ENCODE results near the gene NOC4L. TPM values are rescaled to one million over a fixed set of nuclear protein-coding genes. Genes with fewer than 3 reads are reported as not detected.

NOC4L gene
- total RNA-seq, 1 donor, result 3.3 TPM

DNA sequence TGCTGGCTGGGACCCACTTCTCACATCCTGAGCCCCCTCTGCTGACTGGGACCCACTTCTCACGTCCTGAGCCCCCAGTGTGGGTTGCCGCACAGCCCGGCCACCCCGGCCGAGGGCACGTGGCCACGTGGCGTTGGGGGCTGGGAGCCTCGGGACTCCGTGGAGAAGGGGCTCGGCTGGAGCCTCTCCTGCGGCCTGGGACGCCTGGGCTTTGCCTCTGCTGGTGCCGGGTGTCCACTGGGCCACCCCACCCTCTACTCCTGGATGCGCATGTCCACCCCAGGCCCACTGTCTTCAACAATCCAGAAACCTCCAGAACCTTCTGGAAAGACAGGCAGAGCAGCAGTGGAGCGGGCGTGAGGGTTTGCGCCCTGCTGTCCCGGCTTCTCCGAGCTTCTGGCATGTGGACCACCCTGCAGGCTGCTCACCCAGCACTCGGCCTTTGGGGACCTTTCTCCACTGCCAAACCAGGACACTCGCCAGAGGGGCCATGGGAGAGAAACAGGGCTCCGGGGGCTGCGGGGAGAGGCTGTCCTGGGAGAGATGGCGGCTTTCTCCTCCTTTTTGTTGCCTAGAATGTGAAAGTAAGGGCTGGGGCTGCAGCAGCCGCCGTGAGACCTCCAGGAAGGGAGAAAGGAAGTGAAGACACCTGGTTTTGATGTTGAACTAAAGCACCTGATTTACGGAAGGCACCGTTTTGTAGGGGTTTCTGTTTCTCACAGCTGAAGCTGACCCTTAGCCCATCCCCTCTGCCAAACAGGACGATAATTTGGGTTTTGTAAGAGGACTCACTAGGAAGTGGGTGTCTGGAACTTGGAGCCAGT is 30.0 kb downstream of the NOC4L start:
- H3K27me3 ChIP-seq (ENCODE audit: insufficient read depth, low read length), result no peaks in the 10 kb centered on the region
- H3K4me1 ChIP-seq (ENCODE audit: insufficient read depth, low read length), result peaks cover 10% of the 10 kb centered on the region
- H3K9me3 ChIP-seq (ENCODE audit: low read depth, low read length), result no peaks in the 10 kb centered on the region
- no peak overlapping the region for H3K4me3 ChIP-seq (ENCODE audit: low read length)

DNA sequence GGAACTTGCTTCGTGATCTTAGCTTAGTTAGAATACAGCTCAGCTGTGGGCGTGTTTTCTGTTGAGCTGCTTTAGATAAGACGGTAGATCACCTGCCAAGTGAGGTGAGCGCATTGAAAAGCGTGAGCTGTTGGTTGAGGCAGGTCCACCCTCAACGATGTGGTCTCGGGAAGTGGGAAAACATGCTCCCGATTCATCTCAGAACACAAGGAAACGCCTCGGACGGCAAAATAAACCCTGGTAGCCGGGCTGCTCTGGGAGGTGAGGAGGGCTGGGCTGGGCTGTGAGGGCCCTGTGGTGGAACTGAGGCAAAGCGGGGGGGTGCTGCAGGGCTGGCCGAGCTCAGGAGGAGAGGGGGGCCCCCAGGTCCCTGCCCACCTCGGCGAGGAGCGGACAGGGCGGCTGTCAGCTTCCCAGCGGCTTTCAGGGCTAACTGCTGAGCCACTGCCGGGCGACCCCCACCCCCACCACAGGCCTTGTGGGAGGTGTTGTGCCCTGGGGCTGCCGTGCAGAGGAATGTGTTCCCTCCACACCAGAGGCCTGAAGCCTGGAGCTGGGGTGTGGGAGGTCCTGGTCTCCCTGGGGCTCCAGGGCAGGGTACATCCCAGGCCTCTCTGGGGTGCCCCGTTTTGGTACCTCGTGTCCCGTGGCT is 30.7 kb downstream of the NOC4L start:
- Histone ChIP-seq H3K4me1 (ENCODE audit: insufficient read depth, low read length) (peaks cover 11% of the 10 kb centered on the region), H3K9me3 (ENCODE audit: low read depth, low read length) (no peaks in the 10 kb centered on the region), H3K4me3 (ENCODE audit: low read length) (no peak overlapping the region), H3K27me3 (ENCODE audit: insufficient read depth, low read length) (no peaks in the 10 kb centered on the region)

DNA sequence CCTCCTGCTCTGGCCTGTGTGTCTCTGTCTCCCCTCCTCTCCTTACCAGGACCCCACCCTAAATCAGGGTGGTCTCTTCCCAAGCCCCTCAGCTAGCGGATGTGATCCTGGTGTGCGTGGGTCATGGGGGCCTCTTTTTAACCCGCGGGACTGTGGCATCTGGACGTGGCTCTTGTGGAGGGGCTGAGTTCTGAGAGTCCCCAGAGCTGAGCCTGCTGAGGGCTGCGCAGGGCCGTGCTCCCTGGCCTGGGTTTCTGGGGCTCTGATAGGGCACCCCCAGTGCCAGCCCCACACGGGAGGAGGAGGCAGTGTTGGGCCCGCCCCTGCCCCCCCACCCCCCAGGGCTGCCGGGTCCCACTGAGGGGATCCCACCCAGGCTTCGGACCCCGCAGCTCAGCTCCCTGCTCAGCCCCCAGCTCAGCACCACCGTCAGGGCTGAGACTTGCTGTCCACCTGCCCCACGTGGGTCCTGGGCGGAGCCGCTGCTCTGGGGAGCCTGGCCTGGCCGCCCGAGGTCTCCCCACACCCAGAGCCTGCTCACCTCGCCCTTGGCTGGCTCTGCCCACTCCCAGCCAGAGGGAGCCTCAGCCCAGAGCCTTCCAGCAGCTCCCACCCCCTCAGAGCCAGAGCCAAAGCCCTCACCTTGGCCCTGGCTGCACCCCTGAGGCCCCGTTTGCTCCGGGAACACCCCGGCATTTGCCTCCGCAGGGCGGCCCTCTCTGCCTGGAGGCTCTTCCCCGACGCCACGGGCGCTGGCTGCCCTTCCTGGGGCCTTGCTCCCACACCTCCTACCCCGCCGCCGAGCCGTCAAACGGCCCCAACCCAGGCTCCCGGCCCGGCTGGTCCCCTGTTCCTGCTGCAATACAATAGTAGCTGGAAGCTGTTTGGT is 31.5 kb downstream of the NOC4L start:
- H3K4me3 ChIP-seq (ENCODE audit: low read length), result no peak overlapping the region
- H3K27me3 ChIP-seq (ENCODE audit: insufficient read depth, low read length), result no peaks in the 10 kb centered on the region
- no peaks in the 10 kb centered on the region for H3K9me3 ChIP-seq (ENCODE audit: low read depth, low read length)
- H3K4me1 ChIP-seq (ENCODE audit: insufficient read depth, low read length), result peaks cover 11% of the 10 kb centered on the region

DNA sequence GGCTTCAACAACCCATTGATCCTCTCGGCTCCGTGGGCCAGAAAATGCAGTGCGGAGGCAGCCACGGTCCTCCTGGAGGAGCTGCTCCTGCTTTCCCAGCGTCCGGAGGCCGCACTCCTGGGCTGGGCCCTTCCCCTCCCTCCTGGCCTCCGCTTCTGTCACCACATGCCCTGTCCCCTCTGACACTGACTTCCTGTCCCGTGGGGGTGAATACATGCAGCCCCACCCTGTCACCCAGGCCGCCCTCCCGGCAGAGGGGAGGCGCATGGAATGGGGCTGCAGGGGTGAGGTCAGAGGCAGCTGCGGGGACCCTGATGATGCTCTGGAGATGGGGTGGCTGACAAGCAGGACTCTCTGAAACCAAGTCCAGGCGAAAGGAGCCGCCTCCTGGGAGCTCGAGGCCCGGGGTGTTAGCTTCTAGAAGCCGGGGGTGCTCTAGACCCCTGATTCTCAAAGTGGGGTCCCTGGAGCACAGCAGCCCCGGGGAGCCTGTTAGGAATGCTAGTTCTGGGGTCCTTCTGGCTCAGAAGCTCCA is 32.2 kb downstream of the NOC4L start:
- H3K4me1 ChIP-seq (ENCODE audit: insufficient read depth, low read length), result peaks cover 11% of the 10 kb centered on the region
- no peak overlapping the region for H3K4me3 ChIP-seq (ENCODE audit: low read length)
- no peaks in the 10 kb centered on the region for H3K9me3 ChIP-seq (ENCODE audit: low read depth, low read length)
- no peaks in the 10 kb centered on the region for H3K27me3 ChIP-seq (ENCODE audit: insufficient read depth, low read length)

DNA sequence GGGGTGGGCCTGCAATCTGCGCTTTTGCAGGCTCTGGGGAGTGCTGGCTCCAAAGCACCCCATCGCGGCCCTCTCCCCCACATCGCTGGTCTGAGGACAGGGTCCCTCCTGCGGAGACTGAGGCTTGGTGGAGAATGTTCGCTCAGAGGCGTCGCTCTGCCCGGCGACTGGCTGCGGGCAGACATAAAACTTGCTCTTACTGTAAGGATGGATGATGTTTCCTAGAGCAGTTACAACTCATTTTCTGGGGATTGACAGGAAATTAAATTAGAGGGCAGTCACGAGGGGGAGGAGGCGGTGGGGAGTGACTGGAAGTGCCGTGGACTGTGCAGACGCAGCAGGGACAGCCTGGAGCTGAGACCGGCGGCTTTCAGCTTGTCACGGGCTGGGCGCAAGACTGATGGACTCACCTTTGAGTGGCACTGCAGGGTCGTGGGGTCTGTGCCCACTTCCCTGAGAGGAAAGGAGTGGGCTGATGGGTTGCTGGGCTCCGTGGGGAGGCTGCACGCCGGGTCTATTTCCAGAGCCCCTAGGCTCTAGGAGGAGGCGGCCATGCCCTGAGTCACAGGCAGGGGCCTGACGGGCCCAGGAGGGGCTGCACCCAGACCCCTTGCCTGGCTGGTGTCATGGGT is 32.8 kb downstream of the NOC4L start:
- Histone ChIP-seq H3K27me3 (ENCODE audit: insufficient read depth, low read length) (no peaks in the 10 kb centered on the region), H3K4me3 (ENCODE audit: low read length) (no peak overlapping the region), H3K4me1 (ENCODE audit: insufficient read depth, low read length) (peaks cover 11% of the 10 kb centered on the region), H3K9me3 (ENCODE audit: low read depth, low read length) (no peaks in the 10 kb centered on the region)

DNA sequence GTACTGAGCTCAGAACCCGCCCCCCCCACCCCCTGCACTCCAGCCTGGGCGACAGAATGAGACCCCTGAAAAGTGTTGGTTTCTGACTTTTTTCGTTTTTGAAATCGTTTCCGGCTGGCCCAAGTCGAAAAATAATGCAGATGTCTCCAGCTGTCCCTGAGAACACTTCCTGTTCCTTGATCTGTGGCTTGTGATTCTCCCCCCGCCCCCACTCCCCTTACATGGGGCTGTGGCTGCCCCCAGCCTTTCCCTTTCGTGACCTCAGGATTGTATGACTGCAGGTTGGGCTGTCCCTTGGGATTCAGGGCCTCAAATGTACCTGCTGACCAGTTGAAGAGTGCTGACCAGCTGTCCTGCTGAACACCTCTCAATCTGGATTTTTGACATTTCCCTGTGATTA is 34.1 kb downstream of the NOC4L start:
- Histone ChIP-seq H3K4me1 (ENCODE audit: insufficient read depth, low read length) (peaks cover 11% of the 10 kb centered on the region), H3K4me3 (ENCODE audit: low read length) (no peak overlapping the region), H3K27me3 (ENCODE audit: insufficient read depth, low read length) (no peaks in the 10 kb centered on the region), H3K9me3 (ENCODE audit: low read depth, low read length) (no peaks in the 10 kb centered on the region)

DNA sequence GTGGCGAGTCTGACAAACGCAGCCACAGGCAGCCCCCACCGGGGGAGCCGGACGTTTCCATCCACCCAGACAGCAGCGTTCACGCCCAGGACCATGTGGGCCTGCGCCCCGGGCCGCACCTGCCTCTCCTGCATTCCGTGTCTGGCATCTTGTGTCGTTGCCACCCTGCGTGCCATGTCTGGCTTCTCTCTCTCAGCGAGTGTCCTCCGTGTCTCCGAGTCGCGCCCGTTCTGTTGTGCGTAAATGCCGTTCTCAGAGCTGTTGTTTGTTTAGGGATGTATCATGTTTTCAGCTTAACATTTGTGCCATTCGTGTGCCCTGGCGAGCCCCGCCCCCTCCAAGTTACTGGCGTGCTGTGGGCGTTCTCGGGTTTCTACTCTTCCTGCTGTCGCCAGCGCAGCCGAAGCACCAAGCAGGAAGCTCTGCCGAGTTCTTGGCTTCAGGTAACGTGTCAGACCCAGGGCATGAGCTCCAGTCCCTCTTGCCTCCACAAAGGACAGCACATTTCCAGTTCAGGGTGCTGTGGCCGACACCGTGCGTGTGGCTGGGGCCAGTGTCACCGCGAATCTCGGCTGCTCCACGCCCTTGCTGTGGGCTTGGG is 34.6 kb downstream of the NOC4L start:
- Histone ChIP-seq H3K4me1 (ENCODE audit: insufficient read depth, low read length) (peaks cover 11% of the 10 kb centered on the region), H3K9me3 (ENCODE audit: low read depth, low read length) (no peaks in the 10 kb centered on the region), H3K4me3 (ENCODE audit: low read length) (no peak overlapping the region), H3K27me3 (ENCODE audit: insufficient read depth, low read length) (no peaks in the 10 kb centered on the region)

DNA sequence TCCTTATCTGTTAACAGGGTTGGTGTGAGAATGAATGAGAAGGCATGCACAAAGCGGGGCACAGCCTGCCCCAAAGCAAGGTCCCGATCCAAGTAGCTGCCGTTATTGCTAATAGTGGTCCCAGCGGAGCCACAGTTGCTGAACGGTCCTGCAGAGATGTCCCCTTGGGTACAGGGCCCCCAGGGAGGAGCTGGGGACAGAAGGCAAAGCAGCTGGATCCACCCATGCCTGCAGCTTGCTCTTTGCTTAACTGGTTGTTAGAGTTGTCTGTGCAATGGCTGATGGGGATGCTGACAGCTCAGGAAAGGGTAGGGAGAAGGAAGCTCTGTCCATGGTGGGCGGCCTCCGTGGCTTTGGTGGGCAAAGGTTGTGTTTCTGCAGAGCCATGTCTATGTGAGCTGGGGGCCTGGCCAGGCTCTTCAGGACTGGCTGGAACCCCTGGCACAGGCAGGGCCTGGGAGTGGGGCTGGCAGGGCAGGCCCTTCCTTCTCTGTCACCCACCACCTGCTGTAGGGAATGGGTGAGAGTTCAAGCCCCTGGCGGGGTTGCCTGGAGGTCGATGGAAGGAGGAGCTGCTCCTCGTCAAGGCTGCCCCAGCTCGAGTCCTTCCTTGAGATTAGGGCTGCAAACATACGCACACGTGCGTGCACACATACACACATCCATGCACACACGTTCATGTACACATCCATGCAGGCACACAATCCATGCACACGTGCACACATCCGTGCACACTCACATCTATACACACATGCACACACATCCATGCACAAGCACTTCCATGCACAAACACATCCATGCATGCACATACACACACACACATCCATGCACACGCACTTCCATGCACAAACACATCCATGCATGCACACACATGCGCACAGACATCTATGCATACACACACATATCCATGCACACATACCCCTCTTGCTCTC is 35.4 kb downstream of the NOC4L start:
- Histone ChIP-seq H3K9me3 (ENCODE audit: low read depth, low read length) (no peaks in the 10 kb centered on the region), H3K4me1 (ENCODE audit: insufficient read depth, low read length) (peaks cover 11% of the 10 kb centered on the region), H3K27me3 (ENCODE audit: insufficient read depth, low read length) (no peaks in the 10 kb centered on the region), H3K4me3 (ENCODE audit: low read length) (no peak overlapping the region)

DNA sequence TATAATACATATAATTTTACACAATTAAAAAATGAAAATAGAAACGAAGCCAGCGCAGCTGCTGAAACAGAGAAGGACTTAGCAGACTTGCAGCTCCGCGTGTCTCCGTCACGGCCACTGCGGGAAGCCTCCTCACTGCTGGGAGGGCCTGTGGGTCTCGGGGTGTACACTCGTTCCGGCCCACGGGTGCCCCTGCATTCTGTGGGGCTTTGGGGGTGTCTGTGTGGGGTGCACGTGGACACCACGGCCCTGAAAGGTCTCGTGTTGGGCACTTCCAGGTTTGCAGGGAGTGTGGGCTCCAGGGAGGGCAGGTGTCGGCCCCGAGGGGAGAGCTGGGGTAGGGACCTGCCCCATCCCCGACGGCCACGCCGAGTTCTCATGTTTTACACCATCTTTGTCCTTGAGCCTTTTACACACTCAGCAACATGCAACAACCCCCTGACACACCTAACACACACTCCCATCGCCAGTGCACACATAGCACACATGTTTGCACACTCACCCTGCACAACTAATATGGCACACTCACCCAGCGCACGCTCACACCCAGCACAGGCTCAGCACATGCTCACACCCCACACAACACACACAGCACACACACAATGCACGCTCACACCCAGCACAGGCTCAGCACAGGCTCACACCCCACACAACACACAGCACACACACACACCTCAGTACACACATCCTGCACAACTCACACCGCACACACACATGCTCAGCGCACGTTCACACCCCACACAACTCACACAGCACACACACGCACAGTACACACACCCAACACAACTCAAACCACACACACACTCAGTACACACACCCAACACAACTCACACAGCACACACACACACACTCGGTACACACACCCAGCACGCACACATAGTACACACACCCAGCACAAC is 36.6 kb downstream of the NOC4L start:
- H3K27me3 ChIP-seq (ENCODE audit: insufficient read depth, low read length), result no peaks in the 10 kb centered on the region
- H3K4me3 ChIP-seq (ENCODE audit: low read length), result no peak overlapping the region
- H3K4me1 ChIP-seq (ENCODE audit: insufficient read depth, low read length), result peaks cover 18% of the 10 kb centered on the region
- no peaks in the 10 kb centered on the region for H3K9me3 ChIP-seq (ENCODE audit: low read depth, low read length)

DNA sequence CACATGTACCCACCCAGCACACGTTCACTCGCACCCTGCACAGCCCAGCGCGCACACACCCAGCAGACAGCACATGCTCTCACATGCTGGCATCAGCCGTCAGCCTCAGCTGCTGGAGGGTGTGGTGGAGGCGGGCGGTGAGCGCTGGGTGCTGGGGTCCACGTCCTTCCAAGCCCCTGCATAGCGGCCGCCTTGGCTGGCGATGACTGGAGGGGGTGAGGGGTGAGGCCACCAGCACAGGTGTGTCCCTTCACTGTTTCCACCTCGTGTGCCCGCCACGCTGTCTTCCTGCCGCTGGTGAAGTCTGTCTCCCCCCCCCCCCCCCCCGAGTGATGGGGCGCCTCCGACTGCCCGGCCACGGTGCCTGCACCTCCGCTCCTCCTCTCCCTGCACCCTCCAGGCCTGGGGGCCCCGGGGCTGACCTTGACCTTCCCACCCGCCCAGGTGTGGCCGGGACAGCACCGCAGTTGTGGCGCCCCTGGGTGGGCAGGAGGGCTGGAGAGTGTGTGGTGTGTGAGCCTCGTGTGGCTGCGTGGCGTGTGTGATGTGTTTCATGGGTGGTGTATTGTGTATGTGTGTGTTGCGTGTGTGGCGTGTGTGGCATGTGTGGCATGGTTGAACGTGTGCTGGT is 37.4 kb downstream of the NOC4L start:
- H3K27me3 ChIP-seq (ENCODE audit: insufficient read depth, low read length), result no peaks in the 10 kb centered on the region

DNA sequence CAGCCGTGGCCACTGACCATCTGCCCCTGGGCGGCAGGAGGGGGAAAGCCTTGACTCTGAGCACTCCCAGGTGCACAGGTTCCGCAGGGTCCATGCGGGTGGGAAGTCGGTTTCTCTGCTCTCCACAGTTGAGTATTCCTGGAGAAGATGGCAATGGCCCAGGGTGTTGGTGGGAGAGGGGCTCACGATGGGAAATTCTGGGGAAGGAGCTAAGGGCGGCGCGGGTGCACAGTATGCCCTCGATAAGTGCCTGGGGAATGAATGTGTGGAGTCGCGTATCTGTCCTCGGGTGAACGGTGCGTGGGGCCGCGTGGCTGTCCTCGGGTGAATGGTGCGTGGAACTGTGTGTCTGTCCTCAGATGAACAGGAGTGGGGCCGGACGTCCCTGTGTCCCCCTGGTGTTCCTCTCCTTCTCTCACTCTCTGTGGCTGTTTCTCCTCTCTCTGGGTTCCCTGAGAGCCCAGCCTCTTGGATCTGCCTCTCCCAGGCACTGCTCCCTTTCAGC is 38.0 kb downstream of the NOC4L start:
- Histone ChIP-seq H3K4me3 (ENCODE audit: low read length) (no peak overlapping the region), H3K27me3 (ENCODE audit: insufficient read depth, low read length) (no peaks in the 10 kb centered on the region), H3K4me1 (ENCODE audit: insufficient read depth, low read length) (peaks cover 31% of the 10 kb centered on the region), H3K9me3 (ENCODE audit: low read depth, low read length) (no peaks in the 10 kb centered on the region)

More for the DNA sequence above, 37.4 kb downstream of the NOC4L start:
- peaks cover 25% of the 10 kb centered on the region for H3K4me1 ChIP-seq (ENCODE audit: insufficient read depth, low read length)
- no peak overlapping the region for H3K4me3 ChIP-seq (ENCODE audit: low read length)
- no peaks in the 10 kb centered on the region for H3K9me3 ChIP-seq (ENCODE audit: low read depth, low read length)

DNA sequence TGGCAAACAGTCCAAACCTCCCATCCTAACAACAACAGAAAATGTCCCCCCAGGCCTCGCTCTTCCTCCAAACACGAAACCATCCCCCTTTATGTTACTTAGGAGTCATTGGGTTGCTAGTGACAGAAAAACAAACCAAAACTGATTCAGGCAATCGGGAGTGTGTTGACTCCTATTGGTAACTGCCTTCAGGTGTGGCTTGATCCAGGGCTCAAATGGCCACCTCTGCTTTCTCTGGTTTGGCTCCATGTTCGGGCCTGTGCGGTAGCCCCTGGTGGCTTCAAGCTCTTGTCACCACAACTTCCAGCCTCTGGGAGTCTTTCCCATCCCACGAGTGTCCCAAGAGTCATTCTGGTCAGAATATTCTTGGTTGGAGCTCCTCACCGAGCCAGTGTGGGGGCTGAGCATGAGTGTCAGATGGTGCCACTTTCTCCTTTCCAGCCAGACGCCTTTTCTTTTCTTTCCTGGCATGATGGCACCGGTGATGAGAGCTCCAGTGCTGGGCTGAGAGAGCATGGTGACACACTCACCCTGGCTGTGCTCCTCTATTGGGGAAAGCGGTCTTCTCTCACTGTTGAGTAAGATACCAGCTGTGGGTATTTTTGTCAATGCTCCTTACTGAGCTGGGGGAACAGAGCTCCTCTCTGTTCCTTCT is 38.6 kb downstream of the NOC4L start:
- no peaks in the 10 kb centered on the region for H3K27me3 ChIP-seq (ENCODE audit: insufficient read depth, low read length)
- no peak overlapping the region for H3K4me3 ChIP-seq (ENCODE audit: low read length)
- H3K4me1 ChIP-seq (ENCODE audit: insufficient read depth, low read length), result peaks cover 33% of the 10 kb centered on the region
- no peaks in the 10 kb centered on the region for H3K9me3 ChIP-seq (ENCODE audit: low read depth, low read length)

Data from mononuclear cell (primary cell).